ENCODE measurements around the gene SLC5A5.
"Not testable (repeated sequence)": the region's sequence is repeated elsewhere in the genome, so short reads cannot be mapped to it uniquely, and the experiment has no call there.

Gene SLC5A5

GRCh38 chr19:17908244-17908643 lies 36.5 kb downstream of the SLC5A5 start:
- POLR2A ChIA-PET, result no interaction called here

GRCh38 chr19:17909003-17909732 lies 37.4 kb downstream of the SLC5A5 start:
- DNase-seq (ENCODE audit: extremely low spot score), result no peak
- no peak for TF ChIP-seq ELF4 (IDR thresholded peaks at IDR 0.05)
- no peak for TF ChIP-seq HDGF (IDR thresholded peaks at IDR 0.05; ENCODE audit: borderline replicate concordance)
- TF ChIP-seq SP1 (IDR thresholded peaks at IDR 0.05), result no peak
- TF ChIP-seq PKNOX1 (IDR thresholded peaks at IDR 0.05), result no peak
- no peak for TF ChIP-seq FOXK2 (IDR thresholded peaks at IDR 0.05)
- TF ChIP-seq CTBP1 (IDR thresholded peaks at IDR 0.05; ENCODE audit: borderline replicate concordance), result no peak
- TF ChIP-seq NFRKB (IDR thresholded peaks at IDR 0.05), result no peak
- TF ChIP-seq SUZ12 (IDR thresholded peaks at IDR 0.05), result no peak
- TF ChIP-seq L3MBTL2 (conservative IDR thresholded peaks at IDR 0.05), result no peak
- no peak for TF ChIP-seq ZNF384 (IDR thresholded peaks at IDR 0.05)
- TF ChIP-seq FOXA1 (IDR thresholded peaks at IDR 0.05), result no peak
- no peak for TF ChIP-seq LEF1 (IDR thresholded peaks at IDR 0.05; ENCODE audit: borderline replicate concordance)
- TF ChIP-seq TARDBP (IDR thresholded peaks at IDR 0.05), result no peak
- POLR2A ChIA-PET, result interaction anchor here (1.1 kb wide), 1 partner anchor 24 kb away, joined by 3 read pairs; the partner anchor contains the start of gene CCDC124
- CTCF ChIA-PET, result no interaction called here

More at GRCh38 chr19:17908244-17908643, 36.5 kb downstream of the SLC5A5 start:
- DNase-seq (ENCODE audit: extremely low spot score), result no peak
- CTCF ChIA-PET, result no interaction called here
- no peak for TF ChIP-seq BHLHE40 (IDR thresholded peaks at IDR 0.05; ENCODE audit: borderline replicate concordance)

GRCh38 chr19:17910791-17911360 lies 39.1 kb downstream of the SLC5A5 start:
- no peak for DNase-seq (ENCODE audit: extremely low spot score)
- CTCF ChIA-PET, result no interaction called here
- TF ChIP-seq BHLHE40 (IDR thresholded peaks at IDR 0.05; ENCODE audit: borderline replicate concordance) (no peak), HDGF (IDR thresholded peaks at IDR 0.05; ENCODE audit: borderline replicate concordance) (no peak), FOXK2 (IDR thresholded peaks at IDR 0.05) (no peak), CTBP1 (IDR thresholded peaks at IDR 0.05; ENCODE audit: borderline replicate concordance) (no peak), ELF4 (IDR thresholded peaks at IDR 0.05) (no peak), L3MBTL2 (conservative IDR thresholded peaks at IDR 0.05) (no peak), LEF1 (IDR thresholded peaks at IDR 0.05; ENCODE audit: borderline replicate concordance) (no peak), FOXA1 (IDR thresholded peaks at IDR 0.05) (no peak), NFRKB (IDR thresholded peaks at IDR 0.05) (no peak)
- POLR2A ChIA-PET, result interaction anchor here (1.1 to 1.3 kb wide), 2 partner anchors 22 to 52 kb away, joined by 3 read pairs; partner anchors contain the start of genes CCDC124 and RPL18A

GRCh38 chr19:17915940-17916593 lies 44.3 kb downstream of the SLC5A5 start:
- no peak for DNase-seq (ENCODE audit: extremely low spot score)
- TF ChIP-seq SUZ12 (IDR thresholded peaks at IDR 0.05), result no peak
- no peak for TF ChIP-seq SP1 (IDR thresholded peaks at IDR 0.05)
- no peak for TF ChIP-seq ELF4 (IDR thresholded peaks at IDR 0.05)
- no peak for TF ChIP-seq LEF1 (IDR thresholded peaks at IDR 0.05; ENCODE audit: borderline replicate concordance)
- TF ChIP-seq NFRKB (IDR thresholded peaks at IDR 0.05), result no peak
- TF ChIP-seq CTBP1 (IDR thresholded peaks at IDR 0.05; ENCODE audit: borderline replicate concordance), result no peak
- TF ChIP-seq FOXM1 (IDR thresholded peaks at IDR 0.05; ENCODE audit: borderline replicate concordance), result no peak
- TF ChIP-seq ARNT (IDR thresholded peaks at IDR 0.05), result no peak
- no peak for TF ChIP-seq TARDBP (IDR thresholded peaks at IDR 0.05)
- TF ChIP-seq FOXA1 (IDR thresholded peaks at IDR 0.05), result no peak
- no peak for TF ChIP-seq L3MBTL2 (conservative IDR thresholded peaks at IDR 0.05)
- ChIA-PET CTCF (interaction anchor here (0.5 to 0.7 kb wide), 2 partner anchors 133 to 187 kb away, joined by 3 read pairs; no protein-coding TSS in a partner anchor), POLR2A (no interaction called here)

- POLR2A ChIA-PET, CTCF ChIA-PET: not testable (repeated sequence)
These were observed 46.4 kb downstream of the SLC5A5 start for GRCh38 chr19:17918151-17918550.

GRCh38 chr19:17919122-17919521 lies 47.4 kb downstream of the SLC5A5 start:
- DNase-seq (ENCODE audit: extremely low spot score); POLR2A ChIA-PET: not testable (repeated sequence)
- CTCF ChIA-PET, result interaction anchor here (0.6 kb wide), 1 partner anchor 106 kb away, joined by 6 read pairs; no protein-coding TSS in a partner anchor

More at GRCh38 chr19:17918151-17918550, 46.4 kb downstream of the SLC5A5 start:
- not testable (repeated sequence) for DNase-seq (ENCODE audit: extremely low spot score)

- CTCF ChIA-PET, result no interaction called here
- TF ChIP-seq TARDBP (IDR thresholded peaks at IDR 0.05), result no peak
- DNase-seq (ENCODE audit: extremely low spot score), result no peak
- POLR2A ChIA-PET, result no interaction called here
These were observed 48.8 kb downstream of the SLC5A5 start for GRCh38 chr19:17920527-17920926.

- ChIA-PET CTCF (interaction anchor here (0.6 kb wide), 1 partner anchor 406 kb away, joined by 3 read pairs; no protein-coding TSS in a partner anchor), POLR2A (interaction anchor here (0.9 kb wide), 1 partner anchor 58 kb away, joined by 4 read pairs; no protein-coding TSS in a partner anchor)
- no peak for DNase-seq (ENCODE audit: extremely low spot score)
- TF ChIP-seq LEF1 (IDR thresholded peaks at IDR 0.05; ENCODE audit: borderline replicate concordance) (no peak), FOXM1 (IDR thresholded peaks at IDR 0.05; ENCODE audit: borderline replicate concordance) (no peak), ELF4 (IDR thresholded peaks at IDR 0.05) (no peak), SP1 (IDR thresholded peaks at IDR 0.05) (no peak), FOXK2 (IDR thresholded peaks at IDR 0.05) (no peak), ARNT (IDR thresholded peaks at IDR 0.05) (no peak), L3MBTL2 (conservative IDR thresholded peaks at IDR 0.05) (no peak), FOXA1 (IDR thresholded peaks at IDR 0.05) (no peak), SUZ12 (IDR thresholded peaks at IDR 0.05) (no peak), PKNOX1 (IDR thresholded peaks at IDR 0.05) (no peak), BHLHE40 (IDR thresholded peaks at IDR 0.05; ENCODE audit: borderline replicate concordance) (no peak), CTBP1 (IDR thresholded peaks at IDR 0.05; ENCODE audit: borderline replicate concordance) (no peak), TARDBP (IDR thresholded peaks at IDR 0.05) (no peak), NFRKB (IDR thresholded peaks at IDR 0.05) (no peak), HDGF (IDR thresholded peaks at IDR 0.05; ENCODE audit: borderline replicate concordance) (no peak)
These were observed 50.4 kb downstream of the SLC5A5 start for GRCh38 chr19:17922138-17922537.

Measured in HEK293T (cell line).